Measurements from ENCODE around the gene ABHD5. TPM values are rescaled to one million over a fixed set of nuclear protein-coding genes. Genes with fewer than 3 reads are reported as not detected.

ABHD5 gene
- total RNA-seq: 17.5 TPM

DNA sequence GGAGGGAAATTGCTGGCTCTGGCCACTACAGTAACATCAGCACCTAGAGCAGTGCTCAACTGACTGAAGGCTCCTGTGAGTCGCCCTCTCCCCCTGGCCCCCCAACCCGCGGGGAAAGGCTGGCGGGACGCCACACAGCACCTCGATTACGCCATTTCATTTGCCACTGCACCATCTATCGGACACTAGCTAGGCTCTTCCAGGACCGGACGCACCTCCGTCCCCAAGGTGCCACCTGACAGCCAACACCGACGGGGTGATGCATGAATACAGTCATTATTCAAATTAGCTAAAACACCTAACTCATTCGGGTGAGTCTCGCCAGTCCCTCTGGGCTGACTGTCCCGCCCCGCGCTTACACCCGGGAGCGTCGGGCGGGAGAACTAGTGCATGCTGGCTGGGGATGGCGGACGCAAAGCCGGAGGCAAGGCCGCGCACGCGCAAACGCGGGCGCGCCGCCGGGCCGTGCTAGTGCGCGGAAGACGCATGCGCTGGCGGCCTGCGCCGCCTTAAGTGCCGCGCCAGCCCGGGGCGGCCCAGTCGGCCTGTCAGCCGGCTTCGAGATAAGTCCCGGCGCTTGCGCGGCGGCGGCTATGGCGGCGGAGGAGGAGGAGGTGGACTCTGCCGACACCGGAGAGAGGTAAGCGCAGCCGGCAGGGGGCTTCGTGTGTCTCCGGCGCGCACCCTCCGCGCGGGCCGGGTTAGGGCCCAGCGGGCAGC is at the start of gene ABHD5:
TSS of gene ABHD5 (plus strand) at position 539 of the 720 bp plus-strand sequence. CDS start at position 594, 55 bp downstream.

Other genes with a start within 250 kb of the ABHD5 start
- gene ANO10, start 68.9 kb upstream of the ABHD5 start, total RNA-seq: 23.5 TPM